ENCODE results near the gene UBE2L5. TPM values are rescaled to one million over a fixed set of nuclear protein-coding genes. Genes with fewer than 3 reads are reported as not detected.
A peak's percentile ranks its signal among the peaks of the same experiment; 100 is the strongest.

UBE2L5 gene
- total and polyA plus RNA-seq, 2 of the 13 experiments (the other 11 are each of a cell fraction or from before 2014, with no cell fraction given): 0.13 TPM; not detected in 1

DNA sequence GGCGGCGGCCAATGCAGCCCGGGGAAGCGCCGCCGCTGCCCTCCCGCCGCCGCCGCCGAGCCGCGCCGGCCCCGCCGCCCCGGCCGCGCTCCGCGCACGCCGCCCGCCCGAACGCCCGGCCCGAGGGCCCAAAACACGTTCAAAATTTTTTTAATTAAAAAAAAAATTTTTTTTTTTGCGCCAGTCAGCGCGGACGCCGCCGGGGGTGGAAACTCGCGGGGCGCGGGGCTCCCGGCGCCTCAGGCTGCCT lies 43.0 kb downstream of the UBE2L5 start:
- ChIA-PET CTCF (ENCODE audit: low intra/inter-chr PET ratio, low total read pairs) (no interaction called here), POLR2A (interaction anchor here (0.6 to 1.8 kb wide), 5 partner anchors 25 to 158 kb away, joined by 3 to 11 read pairs (median 5); partner anchors contain the start of genes KATNAL1, UBE2L5 and USPL1)
- no peaks in the 10 kb centered on the region; a peak in 2 of 5 replicates for H3K27me3 ChIP-seq (ENCODE audit: control insufficient read depth in 1 of 2, insufficient read depth in 2 of 2, low read length in 2 of 2)
- peaks cover 0 to 18% of the 10 kb centered on the region in 2 experiments; a peak in 3 of 5 replicates for H3K36me3 ChIP-seq (replicated peaks in 1 of 2; ENCODE audit: control insufficient read depth in 1 of 2, insufficient read depth in 2 of 2, low read length in 2 of 2)
- no peak for ATAC-seq
- WGBS (ENCODE audit: low lambda C conversion rate): under 1% methylated on average over 39 of the region's 41 CpGs
- in situ Hi-C loops (cut with HindIII; ENCODE audit: extremely low pct_ligation_motif_present, low pct_unique_long_range_greater_than_20kb): no loop called here
- peak overlapping the region; percentile 74 to 92 (median 86); a peak in 5 of 6 replicates for H3K4me3 ChIP-seq (replicated peaks in 1 of 3; ENCODE audit: insufficient read depth in 1 of 3, low read depth in 2 of 3, low read length in 3 of 3)
- TF ChIP-seq, protein P1, sequence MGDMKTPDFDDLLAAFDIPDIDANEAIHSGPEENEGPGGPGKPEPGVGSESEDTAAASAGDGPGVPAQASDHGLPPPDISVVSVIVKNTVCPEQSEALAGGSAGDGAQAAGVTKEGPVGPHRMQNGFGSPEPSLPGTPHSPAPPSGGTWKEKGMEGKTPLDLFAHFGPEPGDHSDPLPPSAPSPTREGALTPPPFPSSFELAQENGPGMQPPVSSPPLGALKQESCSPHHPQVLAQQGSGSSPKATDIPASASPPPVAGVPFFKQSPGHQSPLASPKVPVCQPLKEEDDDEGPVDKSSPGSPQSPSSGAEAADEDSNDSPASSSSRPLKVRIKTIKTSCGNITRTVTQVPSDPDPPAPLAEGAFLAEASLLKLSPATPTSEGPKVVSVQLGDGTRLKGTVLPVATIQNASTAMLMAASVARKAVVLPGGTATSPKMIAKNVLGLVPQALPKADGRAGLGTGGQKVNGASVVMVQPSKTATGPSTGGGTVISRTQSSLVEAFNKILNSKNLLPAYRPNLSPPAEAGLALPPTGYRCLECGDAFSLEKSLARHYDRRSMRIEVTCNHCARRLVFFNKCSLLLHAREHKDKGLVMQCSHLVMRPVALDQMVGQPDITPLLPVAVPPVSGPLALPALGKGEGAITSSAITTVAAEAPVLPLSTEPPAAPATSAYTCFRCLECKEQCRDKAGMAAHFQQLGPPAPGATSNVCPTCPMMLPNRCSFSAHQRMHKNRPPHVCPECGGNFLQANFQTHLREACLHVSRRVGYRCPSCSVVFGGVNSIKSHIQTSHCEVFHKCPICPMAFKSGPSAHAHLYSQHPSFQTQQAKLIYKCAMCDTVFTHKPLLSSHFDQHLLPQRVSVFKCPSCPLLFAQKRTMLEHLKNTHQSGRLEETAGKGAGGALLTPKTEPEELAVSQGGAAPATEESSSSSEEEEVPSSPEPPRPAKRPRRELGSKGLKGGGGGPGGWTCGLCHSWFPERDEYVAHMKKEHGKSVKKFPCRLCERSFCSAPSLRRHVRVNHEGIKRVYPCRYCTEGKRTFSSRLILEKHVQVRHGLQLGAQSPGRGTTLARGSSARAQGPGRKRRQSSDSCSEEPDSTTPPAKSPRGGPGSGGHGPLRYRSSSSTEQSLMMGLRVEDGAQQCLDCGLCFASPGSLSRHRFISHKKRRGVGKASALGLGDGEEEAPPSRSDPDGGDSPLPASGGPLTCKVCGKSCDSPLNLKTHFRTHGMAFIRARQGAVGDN (CRISPR knock-in tag; IDR thresholded peaks at IDR 0.05): no peak
- TF ChIP-seq ZNF543 (CRISPR knock-in tag; IDR thresholded peaks at IDR 0.05) (no peak), FOSL1 (CRISPR knock-in tag; IDR thresholded peaks at IDR 0.05; ENCODE audit: borderline replicate concordance) (no peak), HNRNPUL1 (IDR thresholded peaks at IDR 0.05; ENCODE audit: low read depth, low read length) (no peak), AHR (CRISPR knock-in tag; IDR thresholded peaks at IDR 0.05) (no peak), ZFAT (CRISPR knock-in tag; conservative IDR thresholded peaks at IDR 0.05) (no peak), ATF6 (CRISPR knock-in tag; conservative IDR thresholded peaks at IDR 0.05) (no peak), ZNF264 (CRISPR knock-in tag; IDR thresholded peaks at IDR 0.05) (no peak), NR3C1 (CRISPR knock-in tag; IDR thresholded peaks at IDR 0.05) (no peak)
- TF ChIP-seq, protein P2, sequence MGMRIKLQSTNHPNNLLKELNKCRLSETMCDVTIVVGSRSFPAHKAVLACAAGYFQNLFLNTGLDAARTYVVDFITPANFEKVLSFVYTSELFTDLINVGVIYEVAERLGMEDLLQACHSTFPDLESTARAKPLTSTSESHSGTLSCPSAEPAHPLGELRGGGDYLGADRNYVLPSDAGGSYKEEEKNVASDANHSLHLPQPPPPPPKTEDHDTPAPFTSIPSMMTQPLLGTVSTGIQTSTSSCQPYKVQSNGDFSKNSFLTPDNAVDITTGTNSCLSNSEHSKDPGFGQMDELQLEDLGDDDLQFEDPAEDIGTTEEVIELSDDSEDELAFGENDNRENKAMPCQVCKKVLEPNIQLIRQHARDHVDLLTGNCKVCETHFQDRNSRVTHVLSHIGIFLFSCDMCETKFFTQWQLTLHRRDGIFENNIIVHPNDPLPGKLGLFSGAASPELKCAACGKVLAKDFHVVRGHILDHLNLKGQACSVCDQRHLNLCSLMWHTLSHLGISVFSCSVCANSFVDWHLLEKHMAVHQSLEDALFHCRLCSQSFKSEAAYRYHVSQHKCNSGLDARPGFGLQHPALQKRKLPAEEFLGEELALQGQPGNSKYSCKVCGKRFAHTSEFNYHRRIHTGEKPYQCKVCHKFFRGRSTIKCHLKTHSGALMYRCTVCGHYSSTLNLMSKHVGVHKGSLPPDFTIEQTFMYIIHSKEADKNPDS (CRISPR knock-in tag; IDR thresholded peaks at IDR 0.05): no peak
- peak overlapping the region; percentile 98 for H3K9ac ChIP-seq (ENCODE audit: insufficient read depth, low read depth, low read length)
- H3K4me1 ChIP-seq (ENCODE audit: insufficient read depth, low read length): peaks cover 27% of the 10 kb centered on the region
- no peak overlapping the region for H2AFZ ChIP-seq (ENCODE audit: low read length)
- no peak for DNase-seq (ENCODE audit: low spot score)
- FAIRE-seq: no peak
- peaks cover 4% of the 10 kb centered on the region; the same call in 1 of the 2 replicates for H4K20me1 ChIP-seq (ENCODE audit: insufficient read depth, low read length)
- intact Hi-C loops (cut with micrococcal nuclease; ENCODE audit: unreplicated experiment): loop anchor here (1.0 to 2.0 kb wide), 2 partner anchors 210 to 340 kb away; no protein-coding TSS in a partner anchor
- no peaks in the 10 kb centered on the region for H3K9me3 ChIP-seq (ENCODE audit: low read length)
- no TSS peak for BruUV-seq (replicated peaks)
- H3K79me2 ChIP-seq (ENCODE audit: insufficient read depth, low read length): peaks cover 22% of the 10 kb centered on the region
- H3K4me2 ChIP-seq (ENCODE audit: low read depth, low read length): 0 out of 2 replicates have a peak overlapping the region, but pooled peaks have one; percentile 23
- H3K27ac ChIP-seq (ENCODE audit: extremely low read length, insufficient read depth, low read length): peak overlapping the region; percentile 99

All from HepG2 (cell line).